NK-92 treated with Interleukin-12 subunit alpha and Interleukin-12 subunit beta, amount 100 ng/mL, for 24 hours (cell line): ENCODE measurements around the gene SMYD4.
"Not testable (repeated sequence)": the region's sequence is repeated elsewhere in the genome, so short reads cannot be mapped to it uniquely, and the experiment has no call there.

ENCODE experiments used
- DNase-seq: peaks from one replicate; lab custom pipeline; 2025; lab: John Stamatoyannopoulos, UW

Gene SMYD4

GRCh38 chr17:1820528-1821252, 9.0 kb downstream of the SMYD4 start:
- DNase-seq, result no peak

DNA sequence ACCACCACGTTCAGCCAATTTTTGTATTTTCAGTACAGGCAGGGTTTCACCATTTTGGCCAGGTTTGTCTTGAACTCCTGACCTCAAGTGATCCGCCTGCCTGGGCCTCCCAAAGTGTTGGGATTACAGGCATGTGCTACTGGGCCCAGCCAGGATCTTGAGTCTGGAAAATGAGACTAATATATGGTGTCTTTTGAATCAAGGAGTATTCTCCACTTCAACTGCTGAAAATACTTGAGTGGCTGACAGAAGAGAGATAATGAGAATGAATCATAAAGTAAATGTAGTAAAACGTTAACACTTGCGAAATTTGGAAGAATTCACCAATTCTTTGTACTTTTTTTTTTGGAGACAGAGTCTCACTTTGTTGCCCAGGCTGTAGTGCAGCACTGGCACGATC, 16.6 kb downstream of the SMYD4 start:
- no peak for DNase-seq

GRCh38 chr17:1810450-1811103, 19.1 kb downstream of the SMYD4 start:
- DNase-seq, result no peak

DNA sequence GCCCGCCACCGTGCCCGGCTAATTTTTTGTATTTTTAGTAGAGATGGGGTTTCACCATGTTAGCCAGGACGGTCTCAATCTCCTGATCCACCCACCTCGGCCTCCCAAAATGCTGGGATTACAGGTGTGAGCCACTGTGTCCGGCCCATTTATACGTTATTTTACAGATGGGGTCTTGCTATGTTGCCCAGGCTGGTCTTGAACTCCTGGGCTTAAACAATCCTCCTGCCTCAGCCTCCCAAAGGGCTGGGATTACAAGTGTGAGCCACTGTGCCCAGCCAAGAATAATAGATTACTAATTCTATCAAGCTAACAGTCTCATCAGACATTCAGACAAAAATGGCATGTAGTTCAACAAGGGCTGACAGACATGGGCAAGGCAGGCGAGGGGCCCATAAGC, 19.9 kb downstream of the SMYD4 start:
- DNase-seq, result not testable (repeated sequence)

GRCh38 chr17:1808644-1809043, 21.1 kb downstream of the SMYD4 start:
- DNase-seq, result no peak

- DNase-seq, result no peak
Observed at GRCh38 chr17:1807890-1808289, 21.8 kb downstream of the SMYD4 start.

GRCh38 chr17:1803280-1803679, 26.4 kb downstream of the SMYD4 start:
- no peak for DNase-seq

- DNase-seq, result no peak
Observed at GRCh38 chr17:1802429-1802828, 27.3 kb downstream of the SMYD4 start.

DNA sequence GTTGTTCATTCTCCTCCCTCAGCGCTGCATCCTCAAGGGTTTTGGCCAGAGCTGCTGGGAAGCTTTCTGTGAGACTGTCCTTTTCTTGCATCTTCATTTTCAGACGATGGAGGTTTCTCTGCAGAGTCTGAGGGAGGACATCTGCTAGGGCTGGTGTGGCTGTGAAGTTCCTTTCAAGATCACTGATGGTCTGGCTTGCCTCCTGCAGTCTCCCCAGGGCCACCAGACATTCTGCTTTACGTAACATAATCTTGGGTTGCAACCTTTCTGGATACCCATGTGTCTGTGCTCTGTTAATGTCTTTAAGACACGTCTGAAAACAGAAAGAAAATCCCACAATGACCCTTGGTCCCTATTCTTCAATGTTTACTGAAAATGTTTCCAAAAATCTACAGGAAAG, 29.0 kb downstream of the SMYD4 start:
- DNase-seq, result no peak

- no peak for DNase-seq
Observed at GRCh38 chr17:1800240-1800639, 29.5 kb downstream of the SMYD4 start.

- DNase-seq, result not testable (repeated sequence)
Observed at GRCh38 chr17:1797846-1798245, 31.9 kb downstream of the SMYD4 start.

DNA sequence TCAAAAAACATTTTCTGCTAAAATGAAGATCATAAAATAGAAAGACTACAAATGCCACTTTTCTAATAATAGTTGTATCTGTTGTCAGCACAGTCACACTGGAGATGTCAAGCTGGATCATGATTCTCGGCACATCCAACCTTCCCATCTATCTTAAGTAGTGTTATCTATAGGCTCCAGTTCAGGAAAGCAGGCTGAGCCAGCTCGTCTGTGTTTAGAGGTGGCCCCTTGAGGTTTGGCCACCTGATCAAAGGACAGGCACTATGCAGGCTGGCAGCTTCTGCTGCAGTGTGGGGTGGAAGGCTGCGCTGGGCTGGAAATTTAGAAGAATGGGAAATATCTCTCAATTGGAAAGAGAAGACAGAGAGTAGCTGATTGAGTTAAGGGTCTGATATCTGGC, 32.4 kb downstream of the SMYD4 start:
- no peak for DNase-seq

DNA sequence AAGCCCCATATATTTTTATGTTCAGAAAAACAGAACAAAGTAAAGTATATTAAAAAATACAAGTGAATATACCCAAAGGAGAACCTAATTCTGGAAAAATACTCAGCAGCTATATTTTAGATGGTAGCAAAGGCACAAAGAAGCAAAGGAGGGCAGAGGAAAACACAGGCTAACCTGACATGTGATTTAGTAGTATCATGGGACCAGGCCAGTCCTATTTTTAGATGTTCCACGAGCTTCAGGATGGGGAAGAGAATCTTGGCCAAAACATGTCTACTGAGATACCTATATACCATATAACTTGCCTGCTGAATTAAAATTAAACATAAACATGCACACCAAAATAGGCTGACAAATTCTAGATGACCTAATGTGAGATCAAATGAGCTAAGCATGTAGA, 32.9 kb downstream of the SMYD4 start:
- no peak for DNase-seq

GRCh38 chr17:1793447-1793806, 36.3 kb downstream of the SMYD4 start:
- no peak for DNase-seq

GRCh38 chr17:1792495-1793446, 36.9 kb downstream of the SMYD4 start:
- DNase-seq, result no peak

GRCh38 chr17:1789936-1790335, 39.8 kb downstream of the SMYD4 start:
- DNase-seq, result no peak

- DNase-seq, result no peak
Observed at GRCh38 chr17:1787301-1787902, 42.3 kb downstream of the SMYD4 start.

GRCh38 chr17:1786708-1787107, 43.0 kb downstream of the SMYD4 start:
- no peak for DNase-seq

- DNase-seq, result no peak
Observed at GRCh38 chr17:1785930-1786329, 43.8 kb downstream of the SMYD4 start.

DNA sequence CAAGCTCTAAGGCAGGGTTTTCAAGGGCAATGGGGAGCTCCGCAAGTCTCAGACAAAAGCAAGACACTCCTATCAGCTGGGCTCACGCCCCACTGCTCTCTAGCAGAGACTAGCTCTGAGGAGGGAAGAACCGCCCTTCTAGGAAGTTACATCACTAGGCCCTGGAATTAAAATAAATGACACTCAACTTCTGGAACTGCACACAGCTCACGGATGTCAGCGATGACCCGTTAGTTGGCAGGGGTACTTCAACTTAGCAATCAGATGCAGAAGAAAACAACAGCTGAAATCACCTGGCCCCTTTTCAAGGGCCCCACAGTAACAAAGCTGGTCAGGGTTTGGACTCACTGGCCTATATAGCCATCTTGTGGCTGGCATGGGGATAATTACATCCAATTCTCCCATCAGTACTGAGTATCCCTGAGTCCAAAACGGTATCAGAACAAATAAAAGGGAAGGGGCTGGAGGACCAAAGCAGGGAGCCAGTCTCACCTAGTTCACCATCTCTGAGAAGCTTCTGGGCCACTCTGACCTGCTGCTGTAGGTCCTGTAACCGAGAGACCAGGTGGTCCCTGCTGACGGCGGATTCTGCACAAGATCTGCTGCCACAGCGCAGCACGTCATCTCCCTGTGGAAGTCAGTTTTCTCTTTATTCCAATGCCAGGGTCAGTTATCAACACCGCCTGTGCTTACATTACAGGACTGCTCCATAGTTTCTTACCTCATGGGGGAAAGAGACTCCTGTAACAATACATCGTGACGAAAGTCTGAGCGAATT, 45.7 kb downstream of the SMYD4 start:
- DNase-seq, result no peak

DNA sequence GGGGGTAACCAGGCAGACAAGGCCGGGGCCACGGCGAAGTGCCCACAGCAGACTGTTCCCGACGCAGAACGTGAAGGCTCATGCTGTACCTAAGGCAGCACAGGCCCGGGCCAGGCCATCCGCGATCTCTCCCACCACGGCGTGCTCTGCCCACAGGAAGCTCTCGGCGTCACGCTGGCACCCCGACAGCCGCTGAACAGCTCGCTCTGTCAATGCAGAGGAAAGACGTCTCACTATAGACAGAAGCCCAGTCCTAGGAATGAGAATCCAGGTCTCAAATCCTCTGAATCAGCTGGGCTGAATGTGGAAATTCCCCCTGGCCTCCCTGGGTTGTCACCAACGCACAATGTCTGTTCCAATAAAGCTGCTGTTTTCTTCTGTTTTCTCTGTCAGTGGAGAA, 46.4 kb downstream of the SMYD4 start:
- no peak for DNase-seq

DNA sequence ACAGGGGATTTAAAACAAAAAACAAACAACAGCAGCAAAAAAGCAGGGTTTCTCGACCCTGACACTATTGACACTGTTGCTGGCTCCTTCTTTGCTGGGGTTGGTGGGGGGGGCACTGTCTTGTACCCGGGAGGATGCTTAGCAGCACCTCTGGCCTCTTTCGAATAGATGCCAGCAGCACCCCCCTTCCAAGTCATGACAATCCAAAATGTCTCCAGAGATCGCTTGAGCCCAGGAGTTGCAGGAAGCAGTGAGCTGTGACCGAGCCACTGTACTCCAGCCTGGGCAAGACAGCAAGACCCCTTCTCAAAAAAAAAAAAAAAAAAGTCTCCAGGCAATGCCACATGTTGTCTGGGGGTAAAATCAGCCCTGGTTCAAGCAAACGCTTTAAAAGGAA, 47.5 kb downstream of the SMYD4 start:
- no peak for DNase-seq
